Cardiac atrium fibroblast (primary cell): ENCODE data around the gene OR5AP2. TPM values are rescaled to one million over a fixed set of nuclear protein-coding genes. Genes with fewer than 3 reads are reported as not detected.

Experiments used
- total RNA-seq: library from RNA; depleted of rRNA; stranded (reverse); fragments of >200 nt; gene quantifications from 2 replicates; pipeline ENCODE4 v1.2.3, GENCODE V29; 2015

Gene OR5AP2
- total RNA-seq: not detected in 2 replicates

GRCh38 chr11:56642339-56642738 is at the start of gene OR5AP2:
Gene OR5AP2, minus strand, starts transcription at chr11:56642439. Its CDS starts 0 bp downstream, at chr11:56642439.

DNA sequence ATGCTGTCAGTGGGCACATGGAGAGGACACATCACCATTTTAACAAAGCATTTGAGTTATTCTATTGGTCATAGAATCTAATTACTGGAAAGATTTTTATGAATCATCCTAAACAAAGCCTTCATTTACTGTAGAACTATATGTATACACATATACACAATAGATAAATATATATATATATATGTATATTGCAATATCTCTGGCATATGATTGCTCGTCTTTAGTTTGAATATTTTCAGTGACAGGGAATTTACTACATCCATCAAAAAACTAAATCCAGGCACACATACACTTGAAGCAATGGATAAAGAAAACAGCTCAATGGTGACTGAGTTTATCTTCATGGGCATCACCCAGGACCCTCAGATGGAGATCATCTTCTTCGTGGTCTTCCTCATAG is 21.1 kb upstream of the OR5AP2 start, which contains the start of gene OR5AR1:
OR5AR1 (plus strand) TSS at position 301 of the 400 bp plus-strand sequence; CDS start at position 301, 0 bp downstream.

Other genes starting within 250 kb of the OR5AP2 start
- gene OR5AL1, start 229.7 kb downstream of the OR5AP2 start, total RNA-seq: not detected in 2 replicates
- not detected in 2 replicates for gene OR5M3, start 169.1 kb downstream of the OR5AP2 start, total RNA-seq
- not detected in 2 replicates for gene OR5M8, start 151.1 kb downstream of the OR5AP2 start, total RNA-seq
- gene OR5M11, start 99.2 kb downstream of the OR5AP2 start, total RNA-seq: not detected in 2 replicates
- gene OR5M10, start 64.7 kb downstream of the OR5AP2 start, total RNA-seq: not detected in 2 replicates
- not detected in 2 replicates for gene OR5M1, start 27.6 kb downstream of the OR5AP2 start, total RNA-seq
- gene OR5AR1, start 21.2 kb upstream of the OR5AP2 start, total RNA-seq: not detected in 2 replicates
- gene OR9G1, start 56.7 kb upstream of the OR5AP2 start, total RNA-seq: not detected in 2 replicates
- not detected in 2 replicates for gene OR9G4, start 106.3 kb upstream of the OR5AP2 start, total RNA-seq